Measurements from ENCODE around the gene CCDC146.
A peak's percentile ranks its signal among the peaks of the same experiment; 100 is the strongest.
"Not testable (repeated sequence)": the region's sequence is repeated elsewhere in the genome, so short reads cannot be mapped to it uniquely, and the experiment has no call there.

CCDC146 gene

GRCh38 chr7:77205706-77206105 lies 83.3 kb downstream of the CCDC146 start:
- no peak for DNase-seq

GRCh38 chr7:77208416-77208815 lies 86.0 kb downstream of the CCDC146 start:
- no peak for DNase-seq

DNA sequence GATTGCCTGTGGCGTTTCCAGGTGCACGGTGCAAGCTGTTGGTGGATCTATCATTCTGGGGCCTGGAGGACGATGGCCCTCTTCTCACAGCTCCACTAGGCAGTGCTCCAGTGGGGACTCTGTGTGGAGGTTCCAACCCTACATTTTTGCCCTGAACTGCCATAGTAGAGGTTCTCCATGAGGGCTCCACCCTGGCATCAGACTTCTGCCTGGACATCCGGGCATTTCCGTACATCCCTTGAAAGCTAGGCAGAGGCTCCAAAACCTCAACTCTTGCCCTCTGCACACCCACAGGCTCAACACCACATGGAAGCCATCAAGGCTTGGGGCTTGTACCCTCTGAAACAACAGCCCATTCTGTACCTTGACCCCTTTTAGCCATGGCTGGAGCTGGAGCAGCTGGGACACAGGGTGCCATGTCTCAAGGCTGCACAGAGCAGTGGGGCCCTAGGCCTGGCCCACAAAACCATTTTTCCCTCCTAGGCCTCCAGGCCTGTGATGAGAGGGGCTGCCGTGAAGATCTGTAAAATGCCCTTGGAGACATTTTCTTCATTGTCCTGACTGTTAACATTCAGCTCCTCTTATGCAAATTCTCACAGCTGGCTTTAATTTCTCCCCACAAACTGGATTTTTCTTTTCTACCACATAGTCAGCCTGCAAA lies 87.2 kb downstream of the CCDC146 start:
- no peak for DNase-seq

DNA sequence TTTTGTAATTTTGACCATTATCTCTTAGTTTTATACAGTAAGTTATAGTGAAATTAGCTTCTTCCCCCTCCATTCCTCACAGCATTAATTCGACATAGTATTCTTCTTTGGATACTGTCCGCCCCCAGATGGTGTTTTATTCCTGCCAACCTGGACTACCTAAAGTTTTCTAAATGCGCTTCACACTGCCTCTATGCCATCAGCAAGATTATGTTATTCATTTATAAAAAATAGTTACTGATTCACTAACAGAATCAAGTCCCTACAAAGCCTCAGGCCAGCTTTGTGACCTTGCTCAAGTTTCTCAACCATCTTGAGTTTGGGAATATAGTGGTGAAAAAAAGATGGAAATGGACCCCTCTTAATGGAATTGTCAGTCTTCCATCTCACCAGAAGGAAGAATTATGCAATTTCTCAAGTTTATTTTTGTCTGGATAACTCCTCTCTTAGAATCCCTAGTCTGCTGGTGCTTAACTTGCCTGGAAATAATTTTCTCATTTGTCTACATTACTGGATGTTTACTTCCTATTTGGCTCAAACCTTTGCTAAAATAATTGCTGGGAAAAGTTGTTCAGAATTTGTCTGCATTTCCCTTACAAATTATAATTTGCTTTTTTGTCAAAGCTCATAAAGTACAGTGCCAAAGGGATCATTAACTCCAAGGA lies 93.9 kb downstream of the CCDC146 start:
- no peak for DNase-seq

GRCh38 chr7:77217474-77218185 lies 95.2 kb downstream of the CCDC146 start:
- DNase-seq, result no peak

DNA sequence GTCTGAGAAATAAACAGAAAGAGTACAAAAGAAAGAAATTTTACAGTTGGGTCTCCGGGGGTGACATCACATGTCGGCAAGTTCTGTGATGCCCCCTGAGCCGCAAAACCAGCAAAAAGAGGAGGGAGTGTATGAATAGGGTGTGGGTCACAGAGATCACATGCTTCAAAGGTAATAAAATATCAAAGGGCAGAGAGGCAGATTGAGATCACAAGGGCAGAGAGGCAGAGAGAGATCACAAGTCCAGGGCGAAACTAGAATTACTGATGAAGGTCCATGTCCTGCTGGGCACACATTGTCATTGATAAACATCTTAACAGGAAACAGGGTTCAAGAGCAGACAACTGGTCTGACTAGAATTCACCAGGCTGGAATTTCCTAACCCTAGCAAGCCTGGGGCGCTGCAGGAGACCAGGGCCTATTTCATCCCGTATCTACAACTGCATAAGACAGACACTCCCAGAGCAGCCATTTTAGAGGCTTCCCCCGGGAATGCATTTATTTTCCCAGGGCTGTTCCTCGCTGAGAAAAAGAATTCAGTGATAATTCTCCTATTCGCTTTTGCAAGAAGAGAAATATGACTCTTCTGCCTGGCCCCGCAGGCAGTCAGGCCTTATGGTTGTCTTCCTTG lies 97.4 kb downstream of the CCDC146 start:
- DNase-seq, result not testable (repeated sequence)

- no peak for DNase-seq
Measured at GRCh38 chr7:77222065-77222464, 99.7 kb downstream of the CCDC146 start.

- DNase-seq, result no peak
Measured at GRCh38 chr7:77222819-77223218, 100.4 kb downstream of the CCDC146 start.

GRCh38 chr7:77223261-77223660 lies 100.8 kb downstream of the CCDC146 start:
- no peak for DNase-seq

DNA sequence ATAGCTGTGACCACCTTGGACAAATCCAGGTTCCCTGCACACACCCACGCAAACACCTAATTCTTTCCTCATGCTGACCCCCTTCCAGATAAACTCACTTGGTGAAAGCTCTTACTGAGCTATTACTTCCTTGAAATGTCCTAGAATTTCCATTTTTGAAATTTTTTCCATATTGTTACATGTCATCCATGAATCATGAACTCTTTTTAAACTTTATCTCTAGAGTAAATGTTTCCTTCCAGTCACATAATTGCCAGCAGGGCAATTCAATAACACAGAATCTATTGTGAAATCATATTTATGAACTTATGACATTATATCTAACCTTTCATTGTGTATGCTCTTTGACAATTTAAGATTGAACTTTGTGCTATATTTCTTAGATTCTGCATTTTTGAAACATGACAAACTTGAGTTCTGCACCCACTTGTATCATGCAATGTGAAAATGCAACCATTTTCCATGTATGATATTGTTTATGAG lies 104.0 kb downstream of the CCDC146 start:
- no peak for DNase-seq

DNA sequence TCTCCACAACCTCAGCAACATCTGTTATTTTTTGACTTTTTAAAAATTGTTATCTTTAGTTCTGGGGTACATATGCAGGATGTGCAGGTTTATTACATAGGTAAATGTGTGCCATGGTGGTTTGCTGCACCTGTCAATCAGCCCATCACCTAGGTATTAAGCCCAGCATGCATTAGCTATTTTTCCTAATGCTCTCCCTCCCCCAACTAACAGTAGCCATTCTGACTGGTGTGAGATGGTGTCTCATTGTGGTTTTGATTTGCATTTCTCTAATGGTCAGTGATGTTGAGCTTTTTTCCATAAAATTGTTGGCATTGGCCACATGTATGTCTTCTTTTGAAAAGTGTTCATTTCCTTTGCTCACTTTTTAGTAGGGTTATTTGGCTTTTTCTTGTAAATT lies 106.4 kb downstream of the CCDC146 start:
- DNase-seq, result not testable (repeated sequence)

DNA sequence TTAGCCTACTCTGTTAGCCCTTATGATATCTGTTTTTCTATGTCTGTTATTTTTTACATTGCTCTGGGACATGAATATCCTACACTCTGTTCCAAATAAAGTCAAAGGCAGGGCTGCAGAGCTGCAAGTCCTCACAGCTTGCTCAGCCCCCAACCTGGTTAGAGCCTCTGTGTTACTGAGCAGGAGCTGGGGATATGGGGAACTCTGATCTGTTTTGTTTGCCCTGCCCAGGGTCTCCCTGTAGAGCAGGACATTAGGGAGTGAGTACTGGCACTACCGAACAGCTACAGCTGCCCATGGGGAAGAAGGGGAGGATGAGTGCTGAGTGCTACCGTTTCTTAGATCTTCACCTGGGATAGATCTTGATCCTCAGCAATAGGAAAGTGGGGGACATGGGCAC lies 110.1 kb downstream of the CCDC146 start:
- DNase-seq, result no peak

- no peak for DNase-seq
Measured at GRCh38 chr7:77235276-77235675, 112.9 kb downstream of the CCDC146 start.

DNA sequence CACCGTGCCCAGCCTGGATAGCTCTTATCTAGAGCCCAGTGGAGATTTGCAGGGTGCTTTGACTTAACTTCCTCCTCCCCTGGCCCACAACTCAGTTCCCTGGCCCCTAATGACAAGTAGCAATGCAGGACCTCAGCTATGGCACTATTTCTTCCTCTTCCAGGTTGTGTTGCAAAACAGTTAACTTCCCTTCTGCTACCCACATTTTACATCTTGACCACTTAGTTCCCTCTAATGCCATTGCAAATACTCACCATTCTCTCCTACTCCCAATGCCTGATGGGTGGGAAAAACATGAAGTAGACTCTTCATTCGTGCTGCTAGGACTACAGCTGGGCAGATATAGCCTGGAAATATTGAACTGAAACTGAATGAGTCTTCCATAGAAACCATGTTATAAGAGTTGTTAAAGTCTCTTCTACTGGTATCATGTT lies 116.3 kb downstream of the CCDC146 start:
- DNase-seq, result no peak

- DNase-seq, result no peak
Measured at GRCh38 chr7:77239471-77239870, 117.1 kb downstream of the CCDC146 start.

DNA sequence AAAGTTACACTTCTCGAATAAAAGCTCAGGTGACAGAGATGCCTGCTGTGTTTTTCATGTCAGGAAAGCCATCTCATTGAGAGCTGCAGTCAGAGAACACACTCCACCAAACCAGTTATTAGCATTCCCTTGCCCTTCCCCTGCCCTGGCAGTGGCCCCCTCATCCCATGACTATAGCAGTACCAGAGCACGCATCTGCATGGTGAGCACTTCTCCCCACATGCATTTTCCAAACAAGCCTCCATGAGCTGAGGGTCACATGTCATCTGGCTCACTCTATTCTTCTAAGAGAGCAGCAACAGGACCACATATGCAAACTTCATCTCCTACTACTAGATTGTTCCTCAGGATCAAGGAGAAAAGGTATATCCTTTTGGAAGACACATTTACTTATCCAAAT lies 119.7 kb downstream of the CCDC146 start:
- no peak for DNase-seq

GRCh38 chr7:77242554-77242953 lies 120.1 kb downstream of the CCDC146 start:
- no peak for DNase-seq

DNA sequence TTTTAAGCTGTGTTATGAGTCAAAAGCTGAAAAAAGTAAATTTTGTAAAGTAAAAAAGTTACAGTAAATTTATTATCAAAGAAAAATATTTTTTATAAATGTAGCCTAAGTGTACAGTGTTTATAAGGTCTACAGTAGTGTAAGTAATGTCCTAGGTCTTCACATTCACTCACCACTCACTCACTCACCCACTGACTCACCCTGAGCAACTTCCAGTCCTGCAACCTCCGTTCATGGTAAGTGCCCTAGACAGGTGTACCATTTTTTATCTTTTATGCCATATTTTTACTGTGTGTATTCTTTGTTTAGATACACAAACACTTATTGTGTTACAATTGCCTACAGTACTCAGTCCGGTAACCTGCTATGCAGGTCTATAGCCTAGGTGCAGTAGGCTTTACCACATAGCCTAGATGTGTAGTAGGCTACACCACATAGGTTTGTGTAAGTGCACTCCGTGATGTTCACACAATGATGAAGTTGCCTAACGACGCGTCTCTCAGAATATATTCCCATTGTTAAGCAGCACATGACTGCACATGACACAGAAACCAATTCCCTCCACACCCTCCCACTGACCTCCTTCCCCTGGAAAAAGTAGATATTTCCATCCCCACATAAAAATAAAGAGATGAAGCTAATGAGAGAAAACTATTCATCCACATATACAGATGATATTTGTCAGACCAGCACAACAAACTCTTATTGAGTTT lies 122.0 kb downstream of the CCDC146 start:
- DNase-seq, result no peak

DNA sequence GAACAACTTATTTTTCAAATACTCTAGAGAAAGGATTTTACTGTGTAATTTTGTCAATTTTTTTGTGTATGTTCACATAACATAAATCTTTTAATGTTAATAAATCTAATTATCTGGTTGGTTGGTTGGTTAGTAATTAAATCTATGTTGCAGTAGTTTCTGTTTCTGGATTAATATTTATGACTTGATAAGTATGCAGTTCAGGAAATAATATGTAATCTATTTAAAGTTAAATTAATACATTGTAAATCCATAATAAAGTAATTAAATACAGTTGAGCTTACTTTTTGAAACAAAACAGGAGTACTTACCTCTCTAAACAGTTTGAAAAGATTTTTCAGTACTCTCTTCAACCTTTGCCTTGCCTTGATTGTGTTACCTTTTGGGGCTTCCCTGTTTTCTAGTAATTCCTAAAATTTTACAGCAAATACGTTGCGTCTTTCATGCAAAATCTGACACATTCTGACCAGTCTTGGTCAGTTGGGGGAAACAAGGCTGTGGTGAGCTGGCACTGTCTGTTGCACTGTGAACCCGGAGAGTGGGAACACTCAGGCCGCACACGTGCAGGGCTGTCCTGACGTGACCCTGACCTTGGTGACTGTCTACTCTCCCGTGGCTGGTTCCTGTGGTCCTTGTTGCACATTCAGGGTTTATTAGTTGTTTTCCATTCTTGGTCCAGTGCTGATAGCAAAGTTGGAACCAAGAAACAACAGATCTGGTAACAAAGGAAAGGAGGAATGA lies 122.8 kb downstream of the CCDC146 start:
- DNase-seq, result no peak

DNA sequence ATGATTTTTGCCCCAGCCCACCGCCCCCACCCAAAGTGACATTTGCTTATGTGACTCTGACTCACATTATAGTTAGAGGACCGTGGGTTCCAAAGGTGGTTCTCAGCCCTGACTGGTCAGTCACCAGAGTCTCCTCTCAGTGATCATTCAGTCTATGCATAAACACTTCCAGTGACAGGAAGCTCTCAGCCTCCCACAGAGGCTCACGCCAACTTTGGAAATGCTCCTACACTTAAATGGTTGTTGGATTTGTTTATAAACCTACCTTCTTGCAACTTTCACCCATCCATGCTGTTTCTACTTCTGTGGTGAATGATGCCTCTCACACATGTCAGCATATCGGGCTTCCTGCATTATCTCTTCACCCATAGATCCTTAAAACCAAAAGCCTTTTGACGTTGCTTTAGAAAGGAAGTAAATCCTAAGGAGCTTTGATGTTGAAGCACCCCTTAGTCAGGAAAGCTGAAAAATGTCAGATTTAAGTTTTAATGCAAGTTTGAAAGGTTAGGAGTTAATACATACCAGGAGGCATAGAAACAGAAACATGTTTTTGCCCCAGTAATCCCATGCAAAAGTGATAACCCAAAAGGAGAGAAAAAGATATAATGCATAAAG lies 123.7 kb downstream of the CCDC146 start:
- no peak for DNase-seq

DNA sequence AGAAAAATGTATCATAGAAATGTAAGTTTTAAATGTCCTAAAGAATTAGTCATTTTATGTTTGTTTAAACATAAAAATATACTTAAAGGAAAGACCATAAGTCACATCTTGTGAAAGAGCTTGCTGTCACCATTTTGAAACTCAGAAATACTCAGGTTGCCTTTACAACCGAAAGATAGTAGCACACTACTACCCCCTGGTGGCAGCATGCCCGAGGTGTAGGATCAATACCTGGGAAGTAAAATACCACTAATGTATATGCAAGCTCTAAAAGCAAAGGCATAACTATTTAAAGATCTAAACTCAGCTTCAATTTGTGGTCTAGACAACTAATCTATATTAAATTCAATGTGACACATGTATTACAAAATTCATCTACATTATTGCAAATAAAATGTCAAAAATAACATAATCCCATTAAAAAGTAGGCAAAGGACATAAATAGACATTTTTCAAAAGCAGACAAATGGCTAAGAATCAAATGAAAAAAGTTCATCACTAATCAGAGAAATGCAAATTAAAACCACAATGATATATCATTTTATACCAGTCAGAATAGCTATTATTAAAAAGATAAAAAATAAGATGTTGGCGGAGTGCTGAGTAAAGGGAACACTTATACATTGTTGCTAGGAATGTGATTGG lies 124.9 kb downstream of the CCDC146 start:
- DNase-seq, result peak; percentile 75
